OCI-LY1 (cell line): ENCODE results near the gene C12orf56.

Source experiments
- H2AFZ ChIP-seq: fragments of 200-600 bp; sonication (generic), shearing (Covaris generic); 2 replicates; pipeline ENCODE4 v1.6.0; 2014; ENCODE audit warnings: antibody characterized with exemption, mild to moderate bottlenecking, low read length
- H3F3A ChIP-seq: fragments of 200-600 bp; sonication (generic), shearing (Covaris generic); 2 replicates; pipeline ENCODE4 v1.6.0; 2014; ENCODE audit warnings: mild to moderate bottlenecking, antibody characterized with exemption, low read length, moderate library complexity; ENCODE audit not compliant: insufficient read depth
- H3K27ac ChIP-seq: fragments of 200-600 bp; sonication (generic); 2 replicates; pipeline ENCODE4 v1.5.1; 2014; ENCODE audit warnings: low read length, mixed run types, mild to moderate bottlenecking, low read depth; ENCODE audit not compliant: poor library complexity, severe bottlenecking
- H3K27me3 ChIP-seq: fragments of 200-600 bp; sonication (generic); 2 replicates; pipeline ENCODE4 v1.6.0; 2014; ENCODE audit warnings: antibody characterized with exemption, mild to moderate bottlenecking, low read length, moderate library complexity; ENCODE audit not compliant: insufficient read depth
- H3K36me3 ChIP-seq: fragments of 200-600 bp; sonication (generic); 2 replicates; pipeline ENCODE4 v1.6.1; 2014; ENCODE audit warnings: mild to moderate bottlenecking, antibody characterized with exemption, low read length, moderate library complexity, mixed read lengths; ENCODE audit not compliant: insufficient read depth
- H3K4me1 ChIP-seq: fragments of 200-600 bp; sonication (generic); 2 replicates; pipeline ENCODE4 v1.5.1; 2014; ENCODE audit warnings: mild to moderate bottlenecking, low read length, moderate library complexity; ENCODE audit not compliant: insufficient read depth, severe bottlenecking
- H3K4me2 ChIP-seq: fragments of 200-600 bp; sonication (generic), shearing (Covaris generic); 2 replicates; pipeline ENCODE4 v1.6.1; 2014; ENCODE audit warnings: low read length
- H3K4me3 ChIP-seq: fragments of 200-600 bp; sonication (generic); 2 replicates; pipeline ENCODE4 v1.5.1; 2014; ENCODE audit warnings: low read length, low read depth, mild to moderate bottlenecking, mixed read lengths; ENCODE audit not compliant: poor library complexity, severe bottlenecking
- H3K79me2 ChIP-seq: fragments of 200-600 bp; shearing (Covaris generic); 2 replicates; pipeline ENCODE4 v1.6.1; 2016; ENCODE audit warnings: mixed run types, low read length, mixed read lengths; ENCODE audit not compliant: insufficient read depth
- H3K9ac ChIP-seq: fragments of 200-600 bp; sonication (generic), shearing (Covaris generic); 2 replicates; pipeline ENCODE4 v1.6.1; 2014; ENCODE audit warnings: mild to moderate bottlenecking, low read length, mixed read lengths
- H3K9me2 ChIP-seq: fragments of 200-600 bp; sonication (generic), shearing (Covaris generic); 2 replicates; pipeline ENCODE4 v1.6.1; 2014; ENCODE audit warnings: low read depth, mild to moderate bottlenecking, low read length, mixed read lengths
- H3K9me3 ChIP-seq: fragments of 200-600 bp; shearing (Covaris generic); 2 replicates; pipeline ENCODE4 v1.6.1; 2014; ENCODE audit warnings: low read length, mixed read lengths
- H4K20me1 ChIP-seq: fragments of 200-600 bp; sonication (generic), shearing (Covaris generic); 2 replicates; pipeline ENCODE4 v1.6.0; 2016; ENCODE audit warnings: mild to moderate bottlenecking, low read length; ENCODE audit not compliant: insufficient read depth
- EZH2 ChIP-seq: fragments of 200-600 bp; sonication (generic), shearing (Covaris generic); IDR thresholded peaks from 2 replicates; pipeline ENCODE4 v1.8.0; 2017; ENCODE audit warnings: borderline replicate concordance, mixed run types, mild to moderate bottlenecking, antibody characterized with exemption, low read length, moderate library complexity, mixed read lengths
- TF ChIP-seq, protein P1 (sequence below): fragments of 200-600 bp; sonication (generic), shearing (Covaris generic); IDR thresholded peaks from 2 replicates; pipeline ENCODE4 v1.5.1; 2017; ENCODE audit warnings: mild to moderate bottlenecking, antibody characterized with exemption, low read length, moderate library complexity, mixed read lengths

The C12orf56 gene

DNA sequence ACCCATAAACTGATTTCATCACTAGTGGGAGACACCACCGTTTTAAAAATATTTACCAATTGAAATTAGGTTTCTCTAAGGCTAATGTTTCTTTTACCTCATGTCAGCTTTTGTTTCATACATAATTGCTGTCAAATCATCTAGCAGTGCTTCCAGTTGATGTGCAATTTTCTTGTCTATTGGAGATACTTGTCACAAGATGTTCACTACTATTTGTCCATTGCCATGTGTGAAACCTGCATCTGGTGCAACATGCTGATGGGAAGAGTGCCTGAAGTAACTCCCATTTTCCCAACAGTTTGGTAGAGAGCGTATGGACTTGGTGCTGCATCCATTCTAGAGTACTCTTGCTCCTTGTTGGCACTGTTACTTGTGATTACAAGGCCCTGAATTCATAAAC lies 23.3 kb upstream of the C12orf56 start:
- Histone ChIP-seq H3K27ac (no peak overlapping the region), H3K79me2 (peaks cover 6% of the 10 kb centered on the region), H4K20me1 (no peaks in the 10 kb centered on the region), H3K9me2 (no peaks in the 10 kb centered on the region), H3K36me3 (peaks cover 95% of the 10 kb centered on the region), H3K4me1 (no peaks in the 10 kb centered on the region), H3K27me3 (no peaks in the 10 kb centered on the region), H3K9me3 (no peaks in the 10 kb centered on the region), H2AFZ (no peak overlapping the region), H3K4me2 (no peak overlapping the region), H3K4me3 (no peak overlapping the region), H3K9ac (no peak overlapping the region), H3F3A (no peaks in the 10 kb centered on the region; the same call in 1 of the 2 replicates)
- TF ChIP-seq, protein P1, sequence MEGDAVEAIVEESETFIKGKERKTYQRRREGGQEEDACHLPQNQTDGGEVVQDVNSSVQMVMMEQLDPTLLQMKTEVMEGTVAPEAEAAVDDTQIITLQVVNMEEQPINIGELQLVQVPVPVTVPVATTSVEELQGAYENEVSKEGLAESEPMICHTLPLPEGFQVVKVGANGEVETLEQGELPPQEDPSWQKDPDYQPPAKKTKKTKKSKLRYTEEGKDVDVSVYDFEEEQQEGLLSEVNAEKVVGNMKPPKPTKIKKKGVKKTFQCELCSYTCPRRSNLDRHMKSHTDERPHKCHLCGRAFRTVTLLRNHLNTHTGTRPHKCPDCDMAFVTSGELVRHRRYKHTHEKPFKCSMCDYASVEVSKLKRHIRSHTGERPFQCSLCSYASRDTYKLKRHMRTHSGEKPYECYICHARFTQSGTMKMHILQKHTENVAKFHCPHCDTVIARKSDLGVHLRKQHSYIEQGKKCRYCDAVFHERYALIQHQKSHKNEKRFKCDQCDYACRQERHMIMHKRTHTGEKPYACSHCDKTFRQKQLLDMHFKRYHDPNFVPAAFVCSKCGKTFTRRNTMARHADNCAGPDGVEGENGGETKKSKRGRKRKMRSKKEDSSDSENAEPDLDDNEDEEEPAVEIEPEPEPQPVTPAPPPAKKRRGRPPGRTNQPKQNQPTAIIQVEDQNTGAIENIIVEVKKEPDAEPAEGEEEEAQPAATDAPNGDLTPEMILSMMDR, result no peak
- no peak for TF ChIP-seq EZH2

DNA sequence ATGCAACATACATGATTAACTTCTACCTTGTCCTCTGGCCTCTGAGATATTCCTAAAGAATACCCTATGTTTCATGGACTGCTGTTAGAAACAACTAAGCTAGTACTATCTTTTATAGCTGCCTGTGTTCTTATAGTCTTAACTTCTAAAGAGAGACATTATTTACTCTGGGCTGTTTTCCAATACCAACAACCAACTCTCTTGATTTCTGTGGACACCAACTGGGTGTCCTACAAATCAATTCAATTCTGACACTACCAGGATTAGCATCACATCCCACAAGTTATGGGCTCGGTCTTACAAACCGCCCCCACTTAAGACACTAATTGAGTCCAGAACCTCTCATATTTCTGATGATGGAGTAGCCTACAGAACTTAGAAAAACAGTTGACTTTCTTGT lies 21.9 kb upstream of the C12orf56 start:
- Histone ChIP-seq H3K36me3 (peaks cover 82% of the 10 kb centered on the region), H4K20me1 (no peaks in the 10 kb centered on the region), H3K79me2 (peaks cover 18% of the 10 kb centered on the region), H3K4me1 (no peaks in the 10 kb centered on the region), H3K27ac (no peak overlapping the region), H3F3A (no peaks in the 10 kb centered on the region; the same call in 1 of the 2 replicates), H3K9me2 (no peaks in the 10 kb centered on the region), H3K4me2 (no peak overlapping the region), H2AFZ (no peak overlapping the region), H3K9me3 (no peaks in the 10 kb centered on the region), H3K27me3 (no peaks in the 10 kb centered on the region), H3K9ac (no peak overlapping the region), H3K4me3 (no peak overlapping the region)
- TF ChIP-seq EZH2, result no peak
- TF ChIP-seq, protein P1, result no peak

DNA sequence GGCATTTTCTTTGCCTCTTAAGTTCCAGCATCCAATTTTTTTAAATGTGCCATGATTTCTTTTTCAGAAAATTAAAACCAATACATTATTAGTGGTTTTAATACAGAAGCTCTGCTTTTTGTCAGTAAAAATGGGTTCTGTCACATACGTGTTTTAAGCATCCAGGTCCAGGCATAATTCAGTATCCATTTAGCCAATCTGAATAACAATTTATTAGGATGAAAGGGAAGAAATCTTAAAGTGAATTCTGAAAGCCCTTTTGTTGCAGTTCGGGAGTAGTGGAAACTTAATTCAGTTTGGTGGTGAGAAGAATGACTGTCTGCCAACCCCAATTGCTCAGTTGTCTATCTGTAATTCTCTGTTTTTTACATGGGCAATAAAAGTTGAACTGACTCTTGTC lies 20.9 kb upstream of the C12orf56 start:
- Histone ChIP-seq H2AFZ (no peak overlapping the region), H3K27me3 (no peaks in the 10 kb centered on the region), H4K20me1 (no peaks in the 10 kb centered on the region), H3F3A (no peaks in the 10 kb centered on the region; the same call in 1 of the 2 replicates), H3K9me2 (no peaks in the 10 kb centered on the region), H3K36me3 (peaks cover 72% of the 10 kb centered on the region), H3K9ac (no peak overlapping the region), H3K4me3 (no peak overlapping the region), H3K4me1 (peaks cover 8% of the 10 kb centered on the region), H3K9me3 (no peaks in the 10 kb centered on the region), H3K4me2 (no peak overlapping the region), H3K27ac (no peak overlapping the region), H3K79me2 (peaks cover 28% of the 10 kb centered on the region)
- TF ChIP-seq EZH2, result no peak
- TF ChIP-seq, protein P1, result no peak
